Measurements from ENCODE around the gene NR1H3. TPM values are rescaled to one million over a fixed set of nuclear protein-coding genes. Genes with fewer than 3 reads are reported as not detected.

The NR1H3 gene
- total RNA-seq, 1 donor from 2014 or later = 25.8 TPM

DNA sequence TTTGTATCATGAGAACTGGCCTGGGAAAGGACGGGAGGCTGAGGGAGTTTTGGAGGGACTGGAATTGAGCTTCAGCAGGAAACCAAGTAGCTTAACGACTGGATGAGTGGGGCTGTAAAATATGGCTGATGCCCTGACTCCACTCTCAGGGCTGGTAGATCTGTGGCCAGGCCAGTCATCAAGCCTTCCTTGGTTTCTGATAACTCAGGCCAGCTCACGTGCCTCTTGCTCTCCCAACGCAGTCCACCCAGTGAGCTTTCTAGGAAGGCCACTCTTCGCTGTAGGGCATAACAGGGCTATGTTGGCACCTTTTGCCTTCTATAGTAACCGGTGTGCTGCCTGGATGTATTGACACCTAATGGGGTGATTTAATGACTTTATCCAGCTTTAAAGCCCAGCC, 6.3 kb downstream of the NR1H3 start:
- H3K27me3 Mint-ChIP-seq = no peaks in the 10 kb centered on the region
- no peak overlapping the region for H3K4me3 Mint-ChIP-seq (ENCODE audit: low read depth)
- no peak overlapping the region for H3K27ac Mint-ChIP-seq
- H3K9me3 Mint-ChIP-seq (ENCODE audit: low read depth) = no peaks in the 10 kb centered on the region
- no peak for DNase-seq (ENCODE audit: low spot score, unreplicated experiment)
- peaks cover 13% of the 10 kb centered on the region for H3K4me1 Mint-ChIP-seq (ENCODE audit: low read depth)
- no peak for TF ChIP-seq CTCF (IDR thresholded peaks at IDR 0.05; ENCODE audit: unreplicated experiment)
- H3K36me3 Mint-ChIP-seq (ENCODE audit: insufficient read depth) = peaks cover 1% of the 10 kb centered on the region

- TF ChIP-seq CTCF (IDR thresholded peaks at IDR 0.05; ENCODE audit: unreplicated experiment) = no peak
- Mint-ChIP-seq H3K27me3 (no peaks in the 10 kb centered on the region), H3K9me3 (ENCODE audit: low read depth) (no peaks in the 10 kb centered on the region), H3K36me3 (ENCODE audit: insufficient read depth) (peaks cover 1% of the 10 kb centered on the region), H3K4me3 (ENCODE audit: low read depth) (no peak overlapping the region), H3K27ac (no peak overlapping the region), H3K4me1 (ENCODE audit: low read depth) (peaks cover 10% of the 10 kb centered on the region)
- no peak for DNase-seq (ENCODE audit: low spot score, unreplicated experiment)
Observed at GRCh38 chr11:47264521-47264920, 6.7 kb downstream of the NR1H3 start.

DNA sequence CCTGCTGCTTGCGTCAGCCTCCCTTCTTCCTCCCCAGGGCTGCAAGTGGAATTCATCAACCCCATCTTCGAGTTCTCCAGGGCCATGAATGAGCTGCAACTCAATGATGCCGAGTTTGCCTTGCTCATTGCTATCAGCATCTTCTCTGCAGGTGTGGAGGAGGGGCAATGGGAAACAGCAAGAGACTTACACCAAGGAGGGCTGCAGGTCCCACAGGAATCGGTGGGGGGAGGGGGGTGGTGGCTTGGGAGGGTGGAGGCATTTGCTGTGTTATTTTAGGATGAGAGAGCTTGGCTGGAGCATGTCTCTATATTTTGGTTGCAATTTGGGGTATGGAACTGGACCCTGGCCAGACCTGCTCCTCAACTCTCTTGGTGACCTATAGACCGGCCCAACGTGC, 10.1 kb downstream of the NR1H3 start:
- peak overlapping the region; percentile 59 for H3K27ac Mint-ChIP-seq
- no peak for TF ChIP-seq CTCF (IDR thresholded peaks at IDR 0.05; ENCODE audit: unreplicated experiment)
- no peaks in the 10 kb centered on the region for H3K27me3 Mint-ChIP-seq
- no peak for DNase-seq (ENCODE audit: low spot score, unreplicated experiment)
- peaks cover 30% of the 10 kb centered on the region for H3K4me1 Mint-ChIP-seq (ENCODE audit: low read depth)
- H3K36me3 Mint-ChIP-seq (ENCODE audit: insufficient read depth) = peaks cover 1% of the 10 kb centered on the region
- H3K9me3 Mint-ChIP-seq (ENCODE audit: low read depth) = no peaks in the 10 kb centered on the region
- peak overlapping the region; percentile 94 for H3K4me3 Mint-ChIP-seq (ENCODE audit: low read depth)

DNA sequence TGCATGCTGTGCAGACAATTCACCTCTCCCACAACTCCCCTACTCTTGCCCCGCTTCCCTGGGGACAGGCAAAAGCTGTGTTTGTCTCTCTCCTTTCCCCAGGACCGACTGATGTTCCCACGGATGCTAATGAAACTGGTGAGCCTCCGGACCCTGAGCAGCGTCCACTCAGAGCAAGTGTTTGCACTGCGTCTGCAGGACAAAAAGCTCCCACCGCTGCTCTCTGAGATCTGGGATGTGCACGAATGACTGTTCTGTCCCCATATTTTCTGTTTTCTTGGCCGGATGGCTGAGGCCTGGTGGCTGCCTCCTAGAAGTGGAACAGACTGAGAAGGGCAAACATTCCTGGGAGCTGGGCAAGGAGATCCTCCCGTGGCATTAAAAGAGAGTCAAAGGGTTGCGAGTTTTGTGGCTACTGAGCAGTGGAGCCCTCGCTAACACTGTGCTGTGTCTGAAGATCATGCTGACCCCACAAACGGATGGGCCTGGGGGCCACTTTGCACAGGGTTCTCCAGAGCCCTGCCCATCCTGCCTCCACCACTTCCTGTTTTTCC, 10.7 kb downstream of the NR1H3 start:
- no peak for DNase-seq (ENCODE audit: low spot score, unreplicated experiment)
- peaks cover 30% of the 10 kb centered on the region for H3K4me1 Mint-ChIP-seq (ENCODE audit: low read depth)
- H3K27me3 Mint-ChIP-seq = no peaks in the 10 kb centered on the region
- H3K4me3 Mint-ChIP-seq (ENCODE audit: low read depth) = peak overlapping the region; percentile 94
- no peaks in the 10 kb centered on the region for H3K9me3 Mint-ChIP-seq (ENCODE audit: low read depth)
- peak overlapping the region; percentile 97 for H3K27ac Mint-ChIP-seq
- peaks cover 1% of the 10 kb centered on the region for H3K36me3 Mint-ChIP-seq (ENCODE audit: insufficient read depth)
- no peak for TF ChIP-seq CTCF (IDR thresholded peaks at IDR 0.05; ENCODE audit: unreplicated experiment)

DNA sequence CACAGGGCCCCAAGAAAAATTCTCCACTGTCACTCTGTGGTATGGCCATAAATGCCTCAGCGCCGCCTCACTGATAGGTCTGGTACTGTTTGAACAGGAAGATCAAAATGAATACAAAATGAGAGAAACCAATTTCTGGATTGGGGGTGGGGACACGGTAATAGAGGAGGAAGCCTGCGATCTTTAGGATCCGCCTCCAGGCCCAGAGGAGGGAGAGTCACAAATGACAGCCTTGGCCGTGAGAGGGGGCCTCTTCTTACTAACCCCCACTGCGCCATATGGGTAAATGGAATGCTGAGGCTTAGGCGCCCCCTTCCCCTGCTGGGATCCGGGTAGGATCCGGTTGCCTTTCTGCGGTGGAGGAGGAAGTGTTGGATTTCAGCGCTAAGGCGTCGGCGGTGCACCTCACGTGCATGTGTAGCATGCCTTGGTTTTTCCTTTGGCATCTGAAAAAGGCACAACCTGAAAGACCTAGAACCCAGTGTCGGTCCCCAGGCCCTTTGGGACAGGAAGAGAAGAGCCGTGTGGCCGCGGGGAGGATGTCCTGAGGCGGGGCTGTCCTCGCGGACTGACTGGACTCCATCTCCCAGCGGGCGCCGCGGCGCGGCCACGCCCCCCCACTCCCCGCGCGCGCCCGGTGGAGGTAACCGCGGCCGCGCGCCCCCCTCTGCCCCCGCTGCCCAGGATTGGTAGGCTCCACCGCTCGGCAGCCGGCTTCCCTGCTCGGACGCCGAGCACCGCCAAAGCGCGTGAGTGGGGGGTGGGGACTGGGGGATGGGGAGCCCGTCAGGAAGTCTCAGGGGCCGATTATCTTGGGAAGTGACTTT, 11.4 kb downstream of the NR1H3 start:
- peak overlapping the region; percentile 97 for H3K27ac Mint-ChIP-seq
- no peaks in the 10 kb centered on the region for H3K9me3 Mint-ChIP-seq (ENCODE audit: low read depth)
- peaks cover 30% of the 10 kb centered on the region for H3K4me1 Mint-ChIP-seq (ENCODE audit: low read depth)
- no peaks in the 10 kb centered on the region for H3K27me3 Mint-ChIP-seq
- peak; percentile 78 for DNase-seq (ENCODE audit: low spot score, unreplicated experiment)
- H3K4me3 Mint-ChIP-seq (ENCODE audit: low read depth) = peak overlapping the region; percentile 94
- peaks cover 1% of the 10 kb centered on the region for H3K36me3 Mint-ChIP-seq (ENCODE audit: insufficient read depth)
- TF ChIP-seq CTCF (IDR thresholded peaks at IDR 0.05; ENCODE audit: unreplicated experiment) = no peak

Measured in progenitor cell of endocrine pancreas (in vitro differentiated cells).